Kidney glomerular epithelial cell (primary cell): ENCODE data around the gene DSCAM.

ENCODE experiments used
- DNase-seq: peaks from one replicate; lab custom pipeline; 2025; lab: John Stamatoyannopoulos, UW

Gene DSCAM

GRCh38 chr21:40837456-40837855, 9.5 kb downstream of the DSCAM start:
- DNase-seq, result no peak

- no peak for DNase-seq
These were observed 11.7 kb downstream of the DSCAM start for GRCh38 chr21:40835184-40835694.

- DNase-seq, result no peak
These were observed 13.8 kb downstream of the DSCAM start for GRCh38 chr21:40833184-40833583.

GRCh38 chr21:40832316-40832715, 14.6 kb downstream of the DSCAM start:
- DNase-seq, result no peak

GRCh38 chr21:40830836-40831235, 16.1 kb downstream of the DSCAM start:
- no peak for DNase-seq

GRCh38 chr21:40829791-40830190, 17.2 kb downstream of the DSCAM start:
- DNase-seq, result no peak

GRCh38 chr21:40829308-40829707, 17.6 kb downstream of the DSCAM start:
- no peak for DNase-seq

GRCh38 chr21:40827509-40827908, 19.4 kb downstream of the DSCAM start:
- DNase-seq, result no peak

- DNase-seq, result no peak
These were observed 27.7 kb downstream of the DSCAM start for GRCh38 chr21:40819071-40819900.

- no peak for DNase-seq
These were observed 33.0 kb downstream of the DSCAM start for GRCh38 chr21:40813918-40814317.

GRCh38 chr21:40809673-40810197, 37.2 kb downstream of the DSCAM start:
- DNase-seq, result no peak

- DNase-seq, result no peak
These were observed 43.9 kb downstream of the DSCAM start for GRCh38 chr21:40803101-40803500.

- no peak for DNase-seq
These were observed 46.8 kb downstream of the DSCAM start for GRCh38 chr21:40800126-40800525.

- no peak for DNase-seq
These were observed 49.1 kb downstream of the DSCAM start for GRCh38 chr21:40797891-40798290.

- no peak for DNase-seq
These were observed 49.5 kb downstream of the DSCAM start for GRCh38 chr21:40797410-40797809.

- no peak for DNase-seq
These were observed 50.5 kb downstream of the DSCAM start for GRCh38 chr21:40796464-40796863.

- no peak for DNase-seq
These were observed 51.6 kb downstream of the DSCAM start for GRCh38 chr21:40795313-40795712.

- DNase-seq, result no peak
These were observed 54.1 kb downstream of the DSCAM start for GRCh38 chr21:40792691-40793456.

- DNase-seq, result no peak
These were observed 58.3 kb downstream of the DSCAM start for GRCh38 chr21:40788635-40789034.

- no peak for DNase-seq
These were observed 63.6 kb downstream of the DSCAM start for GRCh38 chr21:40783404-40783803.

GRCh38 chr21:40770435-40771055, 76.4 kb downstream of the DSCAM start:
- DNase-seq, result no peak

- no peak for DNase-seq
These were observed 77.7 kb downstream of the DSCAM start for GRCh38 chr21:40769231-40769630.
